LHCN-M2 (cell line): Measurements from ENCODE around the gene KTI12. TPM values are rescaled to one million over a fixed set of nuclear protein-coding genes. Genes with fewer than 3 reads are reported as not detected.
"Not testable (repeated sequence)": the region's sequence is repeated elsewhere in the genome, so short reads cannot be mapped to it uniquely, and the experiment has no call there.

Experiments
- DNase-seq: peaks from one replicate; pipeline ENCODE4 v3.0.0-alpha.2; 2012; ENCODE audit warnings: low read depth
- polyA plus RNA-seq: library from polyadenylated mRNA; unstranded; fragments of >200 nt; gene quantifications from one replicate; pipeline ENCODE4 v1.2.1, GENCODE V29; 2012; ENCODE audit warnings: missing spikeins
- total RNA-seq: library from RNA; depleted of rRNA; stranded (reverse); fragments of >200 nt; gene quantifications from 2 replicates; pipeline ENCODE4 v1.2.3, GENCODE V29; 2014; rRNA removed

Gene KTI12
- 17.8 and 21.0 TPM in 2 replicates for total RNA-seq
- 12.7 TPM for polyA plus RNA-seq

GRCh38 chr1:52033190-52034049 lies at the start of gene KTI12:
Gene KTI12 (minus strand): TSS chr1:52033810. CDS start chr1:52033761, 49 bp downstream.
- DNase-seq, result peak; percentile 90

GRCh38 chr1:52080014-52080415 lies 46.4 kb upstream of the KTI12 start:
- no peak for DNase-seq

DNA sequence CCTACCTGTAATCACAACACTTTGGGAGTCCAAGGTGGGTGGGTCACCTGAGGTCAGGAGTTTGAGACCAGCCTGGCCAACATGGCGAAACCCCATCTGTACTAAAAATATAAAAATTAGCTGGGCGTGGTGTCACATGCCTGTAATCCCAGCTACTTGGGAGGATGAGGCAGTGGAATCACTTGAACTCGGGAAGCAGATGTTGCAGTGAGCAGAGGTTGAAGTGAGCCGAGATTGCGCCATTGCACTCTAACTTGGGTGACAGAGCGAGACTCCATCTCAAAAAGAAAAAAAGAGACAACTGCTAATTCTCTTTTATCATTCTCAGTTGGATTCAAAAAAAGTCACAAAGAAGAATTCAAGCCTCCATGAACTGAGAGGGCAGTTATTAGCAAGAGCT lies 43.7 kb upstream of the KTI12 start:
- not testable (repeated sequence) for DNase-seq

- no peak for DNase-seq
Measured at GRCh38 chr1:52072291-52072690, 38.7 kb upstream of the KTI12 start.

DNA sequence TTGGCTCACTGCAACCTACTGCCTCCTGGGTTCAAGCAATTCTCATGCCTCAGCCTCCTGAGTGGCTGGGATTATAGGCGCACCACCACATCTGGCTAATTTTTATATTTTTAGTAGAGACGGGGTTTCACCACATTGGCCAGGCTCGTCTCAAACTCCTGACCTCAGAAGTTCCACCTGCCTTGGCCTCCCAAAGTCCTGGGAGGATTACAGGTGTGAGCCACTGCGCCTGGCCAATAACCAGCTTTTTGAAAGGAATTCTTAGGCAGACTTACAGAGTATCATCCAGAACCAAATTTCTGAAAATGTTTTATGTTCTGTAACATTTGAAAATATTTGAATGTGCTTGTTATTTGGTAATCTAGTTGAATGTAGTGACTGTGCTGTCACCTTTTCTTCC lies 37.1 kb upstream of the KTI12 start:
- DNase-seq, result no peak

DNA sequence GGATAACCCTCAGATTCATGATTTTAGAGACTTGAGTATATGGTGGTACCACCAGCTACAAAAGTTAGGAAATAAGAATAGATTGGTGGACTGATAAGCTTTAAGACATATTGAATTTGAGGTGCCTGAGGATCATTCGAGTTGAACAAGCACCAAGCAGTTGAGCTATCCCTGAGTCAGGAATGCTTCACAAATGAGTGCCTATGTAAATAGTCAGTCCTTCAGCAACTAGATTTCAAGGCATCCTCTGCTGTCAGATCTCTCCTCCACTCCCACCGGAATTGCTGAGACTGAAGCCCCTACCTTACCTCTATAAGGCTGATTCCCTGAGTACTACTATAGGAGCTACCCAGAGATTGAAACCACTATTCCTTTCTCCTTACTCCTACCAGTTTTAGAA lies 29.6 kb upstream of the KTI12 start:
- no peak for DNase-seq

DNA sequence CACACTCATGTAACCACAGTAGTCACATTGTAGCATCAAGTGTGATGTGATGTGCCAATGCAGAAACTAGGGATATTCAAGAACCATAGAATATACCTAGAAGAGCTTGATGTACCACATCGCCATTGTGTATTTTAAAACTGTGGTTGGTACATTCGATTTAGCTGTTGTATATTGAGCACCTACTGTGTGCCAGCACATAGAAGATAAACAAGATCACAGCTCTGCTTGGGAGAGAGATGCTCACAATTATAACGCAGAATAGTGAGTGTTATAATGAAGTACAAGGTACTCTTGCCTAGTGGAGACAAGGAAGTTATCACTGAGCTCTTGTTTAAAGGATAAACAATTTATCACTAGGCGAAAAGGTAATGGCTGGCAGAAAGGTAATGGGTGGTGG lies 27.2 kb upstream of the KTI12 start:
- DNase-seq, result no peak

DNA sequence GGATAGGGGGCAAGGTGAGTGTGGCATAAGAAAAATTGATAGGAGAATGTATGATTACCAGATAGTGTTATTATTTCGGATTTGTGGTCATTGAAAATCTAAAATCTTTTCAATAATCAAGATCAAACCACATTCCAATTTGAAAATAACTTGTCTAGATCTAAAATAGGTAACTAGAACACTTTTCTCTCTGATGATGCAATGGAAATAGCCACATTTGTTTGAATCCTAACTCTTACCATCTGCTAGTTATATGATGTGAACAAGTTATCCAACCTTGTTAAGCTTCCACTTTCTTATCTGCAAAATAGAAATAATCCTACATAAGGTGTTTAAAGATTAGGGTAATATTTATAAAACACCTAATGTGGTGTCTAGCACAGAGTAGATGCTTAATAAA lies 26.3 kb upstream of the KTI12 start:
- DNase-seq, result no peak

GRCh38 chr1:52059321-52059720 lies 25.7 kb upstream of the KTI12 start:
- DNase-seq, result peak; percentile 49

DNA sequence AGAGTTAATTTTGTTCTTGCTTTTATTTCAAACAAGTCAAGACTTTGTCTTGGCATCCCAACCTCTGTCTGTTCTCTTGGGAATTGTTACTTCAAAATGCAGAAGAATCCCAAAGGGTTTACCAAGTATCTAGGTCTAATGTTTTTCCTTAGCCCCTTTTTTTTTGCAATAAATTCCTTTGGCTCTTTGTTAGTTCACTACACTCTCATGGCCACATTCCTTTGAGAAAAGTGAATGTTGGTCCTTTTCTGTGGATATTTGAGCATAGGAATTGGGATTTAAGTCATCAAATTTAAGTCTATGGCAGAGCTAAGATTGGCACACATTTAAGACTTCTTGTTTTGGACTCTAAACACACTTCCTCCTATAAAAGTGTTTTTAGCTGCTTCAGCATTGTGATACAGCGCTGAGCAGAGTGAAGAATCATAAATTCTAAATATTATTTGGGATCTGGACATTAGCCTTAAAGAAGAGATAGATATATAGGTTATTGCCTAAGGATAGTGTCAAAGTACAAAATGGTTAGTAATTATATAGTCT lies 24.3 kb upstream of the KTI12 start:
- no peak for DNase-seq

GRCh38 chr1:52057255-52057654 lies 23.6 kb upstream of the KTI12 start:
- peak; percentile 15 for DNase-seq

DNA sequence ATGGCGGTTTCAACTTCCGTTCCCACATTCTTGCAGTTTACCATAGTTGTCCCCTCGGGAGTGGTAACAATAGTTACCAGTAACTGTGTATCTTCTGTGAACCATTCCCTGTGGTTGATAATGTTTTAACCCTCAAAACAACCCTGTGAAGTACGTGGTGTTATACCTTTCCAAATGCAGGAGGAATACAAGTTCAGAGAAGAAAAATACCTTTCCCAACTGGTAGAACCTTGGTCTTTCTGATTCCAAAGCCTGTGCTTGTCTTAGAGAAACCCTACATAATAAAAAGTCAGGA lies 23.3 kb upstream of the KTI12 start:
- DNase-seq, result peak; percentile 78

DNA sequence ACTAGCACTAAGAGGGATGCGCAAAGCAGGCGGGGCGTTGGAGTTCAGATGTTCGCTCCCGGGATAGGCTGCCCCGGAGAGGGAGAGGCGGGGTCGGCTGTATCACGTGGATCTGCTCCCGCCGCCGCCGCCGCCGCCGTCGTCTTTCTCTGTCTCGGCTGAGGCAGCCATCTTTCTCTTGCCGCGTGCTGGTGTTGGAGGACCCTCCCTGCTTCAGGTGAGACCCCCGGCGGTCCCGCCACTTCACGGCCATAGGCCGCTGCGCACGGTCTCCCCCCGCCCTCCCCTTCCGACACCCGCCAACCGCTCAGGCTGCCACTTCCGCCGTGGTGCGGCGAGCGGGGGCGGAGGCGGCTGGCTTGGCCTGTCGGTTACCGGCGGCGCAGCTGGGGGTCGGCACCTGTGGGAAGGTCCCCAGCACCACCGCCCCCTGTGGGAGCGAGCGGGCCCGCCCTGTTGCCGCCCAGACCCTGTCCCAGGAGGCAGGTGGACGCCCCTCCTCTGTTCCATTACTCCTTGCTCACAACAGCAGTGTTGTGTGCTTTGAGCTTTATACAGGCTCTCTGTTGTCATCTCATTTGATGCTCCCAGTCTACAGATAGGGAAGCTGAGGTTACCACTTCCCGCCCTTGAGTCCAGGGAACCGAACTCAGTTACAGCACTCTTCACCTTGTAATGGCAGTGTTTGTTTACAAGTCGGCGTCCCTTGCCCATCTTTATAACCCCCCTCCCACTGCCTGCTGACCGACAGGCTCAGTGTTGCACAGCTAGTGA lies 22.7 kb upstream of the KTI12 start, which contains the start of gene BTF3L4:
Gene BTF3L4, plus strand, starts transcription at position 133 of the 774 bp plus-strand sequence. CDS start 3,553 bp downstream, outside the sequence.
- peak; percentile 92 for DNase-seq

DNA sequence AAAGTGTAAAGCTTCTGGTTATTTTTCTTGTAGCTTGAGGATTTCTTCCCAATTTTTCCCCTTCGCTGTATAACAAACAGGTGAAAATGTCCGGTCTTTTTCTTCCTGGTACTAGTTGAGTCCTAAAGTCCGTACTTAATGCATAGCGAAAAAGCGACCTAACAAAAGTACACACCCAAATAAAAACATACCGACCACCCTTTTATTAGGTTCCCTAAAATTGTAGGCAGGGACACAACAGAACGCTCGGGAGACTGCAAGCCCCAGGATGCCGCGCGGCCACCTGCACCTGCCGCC lies 22.2 kb upstream of the KTI12 start:
- no peak for DNase-seq

- peak; percentile 87 for DNase-seq
Measured at GRCh38 chr1:52055066-52055865, 21.7 kb upstream of the KTI12 start, which contains the start of gene TXNDC12. Gene TXNDC12 (minus strand): TSS chr1:52055191. CDS start chr1:52055096, 95 bp downstream.

DNA sequence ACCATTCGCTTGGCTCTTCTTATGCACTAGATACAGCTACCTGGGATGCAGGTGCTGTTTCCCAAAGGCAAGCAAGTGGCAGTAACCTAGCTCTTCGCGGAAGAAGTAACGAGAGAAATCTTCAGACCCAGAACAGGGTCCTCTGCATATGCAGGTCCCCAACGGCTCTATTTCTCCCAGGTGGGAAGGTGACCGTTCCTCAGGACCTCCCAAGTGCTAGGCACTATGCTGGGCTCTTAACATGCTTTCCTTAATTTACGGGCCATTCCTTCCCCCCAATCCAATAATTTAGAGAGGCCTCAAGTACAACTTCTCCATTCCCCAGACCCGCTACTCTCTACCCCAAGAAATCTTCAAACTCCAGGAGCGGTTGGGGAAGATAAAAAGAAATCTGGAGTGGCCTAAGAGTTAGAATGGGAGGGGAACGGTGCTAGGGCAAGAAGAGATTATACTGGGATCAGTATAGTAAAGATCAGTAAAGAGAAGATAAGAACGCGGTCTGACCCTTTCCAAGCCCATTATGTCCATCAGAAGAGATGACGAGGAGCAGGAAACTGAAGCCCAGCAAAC lies 21.0 kb upstream of the KTI12 start:
- no peak for DNase-seq

GRCh38 chr1:52053862-52054261 lies 20.3 kb upstream of the KTI12 start:
- DNase-seq, result no peak

DNA sequence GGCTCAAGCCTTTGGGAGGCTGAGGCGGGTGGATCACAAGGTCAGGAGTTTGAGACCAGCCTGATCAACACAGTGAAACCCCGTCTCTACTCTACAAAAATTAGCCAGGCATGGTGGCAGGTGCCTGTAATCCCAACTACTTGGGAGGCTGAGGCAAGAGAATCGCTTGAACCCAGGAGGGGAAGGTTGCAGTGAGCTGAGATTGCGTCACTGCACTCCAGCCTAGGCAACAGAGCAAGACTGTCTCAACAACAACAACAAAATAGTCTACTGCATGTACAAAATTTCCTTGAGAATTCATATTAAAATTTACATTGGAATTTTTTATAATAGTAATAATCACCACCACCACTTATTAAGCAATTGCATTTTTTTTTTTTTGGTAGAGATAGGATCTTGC lies 15.7 kb upstream of the KTI12 start:
- not testable (repeated sequence) for DNase-seq

DNA sequence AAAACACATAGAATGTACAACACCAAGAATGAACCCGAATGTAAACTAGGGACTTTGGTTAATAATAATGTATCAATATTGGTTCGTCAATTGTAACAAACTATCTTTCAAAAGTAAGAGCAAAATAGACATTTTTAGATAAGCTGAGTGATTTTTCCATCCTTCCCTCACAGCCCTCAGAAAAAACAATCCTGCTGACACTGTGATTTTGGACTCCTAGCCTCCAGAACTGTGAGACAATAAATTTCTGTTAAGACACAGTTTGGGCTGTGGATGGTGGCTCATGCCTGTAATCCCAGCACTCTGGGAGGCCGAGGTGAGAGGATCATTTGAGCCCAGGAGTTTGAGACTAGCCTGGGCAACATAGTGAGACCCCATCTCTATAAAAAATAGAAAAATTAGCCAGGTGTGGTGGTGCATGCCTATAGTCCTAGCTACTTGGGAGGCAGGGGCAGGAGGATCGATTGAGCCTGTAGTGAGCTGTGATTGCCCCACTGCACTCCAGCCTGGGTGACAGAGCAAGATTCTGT lies 12.1 kb upstream of the KTI12 start:
- DNase-seq, result not testable (repeated sequence)

GRCh38 chr1:52045236-52045635 lies 11.6 kb upstream of the KTI12 start:
- no peak for DNase-seq

DNA sequence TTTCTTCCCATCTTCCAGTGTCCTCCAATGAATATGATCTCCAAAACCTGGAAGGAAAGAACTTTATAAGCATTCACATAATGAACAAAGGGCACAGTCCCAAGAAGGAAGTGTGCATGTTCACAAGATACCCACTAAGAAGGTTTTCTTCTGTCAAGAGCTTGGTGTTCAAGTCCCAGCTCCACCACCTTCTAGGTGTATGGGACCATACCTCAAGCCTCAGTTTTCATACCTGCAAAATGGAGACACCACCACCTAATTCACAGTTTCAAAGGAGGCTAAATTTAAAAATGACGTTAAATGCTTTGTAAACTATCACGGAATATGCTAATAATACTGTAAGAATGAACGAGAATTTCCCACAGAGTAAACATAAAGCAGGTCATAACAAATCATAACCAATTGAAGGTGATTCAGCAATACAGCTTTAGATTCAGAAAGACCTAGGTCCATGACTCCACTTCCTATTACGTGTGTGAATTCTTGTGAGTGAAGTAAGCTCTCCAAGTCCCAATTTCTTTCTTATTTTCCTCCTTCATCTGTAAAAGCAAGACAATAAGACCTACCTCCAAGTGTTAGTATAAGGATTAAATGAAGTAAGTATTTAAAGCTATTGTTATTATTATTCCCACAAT lies 8.1 kb upstream of the KTI12 start:
- DNase-seq, result no peak
